Trophoblast cell (in vitro differentiated cells and primary cell): ENCODE measurements around the gene OR2V2.

ENCODE experiments used
- DNase-seq, 2 donors: peaks; one replicate each; pipeline ENCODE4 v3.0.0-alpha.2; 2016
- H2AFZ ChIP-seq: 2 replicates; pipeline ENCODE4 v1.6.1; 2013; ENCODE audit warnings: low read length, moderate library complexity, mild to moderate bottlenecking; ENCODE audit not compliant: insufficient read depth, poor library complexity
- H2AK5ac ChIP-seq: 2 replicates; pipeline ENCODE4 v1.6.1; 2013; ENCODE audit warnings: mild to moderate bottlenecking, low read length
- H2BK120ac ChIP-seq: 2 replicates; pipeline ENCODE4 v1.6.1; 2013; ENCODE audit warnings: low read length, mild to moderate bottlenecking, moderate library complexity; ENCODE audit not compliant: insufficient read depth, poor library complexity
- H2BK12ac ChIP-seq: 2 replicates; pipeline ENCODE4 v1.6.1; 2013; ENCODE audit warnings: mild to moderate bottlenecking, low read length, moderate library complexity
- H2BK5ac ChIP-seq: 2 replicates; pipeline ENCODE4 v1.6.1; 2013; ENCODE audit warnings: low read length, low read depth, moderate library complexity, mild to moderate bottlenecking; ENCODE audit not compliant: poor library complexity
- H3K14ac ChIP-seq: 2 replicates; pipeline ENCODE4 v1.6.1; 2013; ENCODE audit warnings: mild to moderate bottlenecking, low read length
- H3K18ac ChIP-seq: 2 replicates; pipeline ENCODE4 v1.6.1; 2013; ENCODE audit warnings: mild to moderate bottlenecking, low read length
- H3K23ac ChIP-seq: 2 replicates; pipeline ENCODE4 v1.6.1; 2013; ENCODE audit warnings: low read length
- H3K27ac ChIP-seq: 2 replicates; pipeline ENCODE4 v1.5.1; 2013; ENCODE audit warnings: low read depth, mild to moderate bottlenecking, inconsistent platforms, low read length, moderate library complexity
- H3K27me3 ChIP-seq: 2 replicates; pipeline ENCODE4 v1.6.1; 2013; ENCODE audit warnings: inconsistent platforms, mild to moderate bottlenecking, low read length, moderate library complexity; ENCODE audit not compliant: insufficient read depth
- H3K36me3 ChIP-seq, 2 experiments: 1 replicate in 1 of 2; 2 replicates in 1 of 2; pipeline ENCODE4 v1.6.1; 2013; ENCODE audit warnings: low read length in 2 of 2, mild to moderate bottlenecking in 2 of 2, moderate library complexity in 1 of 2; ENCODE audit not compliant: insufficient read depth in 2 of 2, control insufficient read depth in 1 of 2
- H3K4ac ChIP-seq: 2 replicates; pipeline ENCODE4 v1.6.1; 2013; ENCODE audit warnings: low read depth, mild to moderate bottlenecking, low read length, moderate library complexity
- H3K4me1 ChIP-seq, 2 experiments: 1 replicate in 1 of 2; 2 replicates in 1 of 2; pipeline ENCODE4 v1.6.1; 2013; ENCODE audit warnings: low read length in 2 of 2, mild to moderate bottlenecking in 2 of 2, moderate library complexity in 1 of 2; ENCODE audit not compliant: insufficient read depth in 2 of 2, control insufficient read depth in 1 of 2
- H3K4me2 ChIP-seq: 2 replicates; pipeline ENCODE4 v1.6.1; 2013; ENCODE audit warnings: inconsistent platforms, mild to moderate bottlenecking, low read length, moderate library complexity
- H3K4me3 ChIP-seq: 2 replicates; pipeline ENCODE4 v1.5.1; 2013; ENCODE audit warnings: mild to moderate bottlenecking, low read depth, low read length, inconsistent platforms
- H3K79me1 ChIP-seq: one replicate; pipeline ENCODE4 v1.6.1; 2013; ENCODE audit warnings: low read length
- H3K79me2 ChIP-seq: 2 replicates; pipeline ENCODE4 v1.6.1; 2013; ENCODE audit warnings: low read length, mild to moderate bottlenecking; ENCODE audit not compliant: control insufficient read depth, insufficient read depth, poor library complexity
- H3K9ac ChIP-seq: 2 replicates; pipeline ENCODE4 v1.6.1; 2013; ENCODE audit warnings: mild to moderate bottlenecking, low read length
- H3K9me3 ChIP-seq: 2 replicates; pipeline ENCODE4 v1.6.1; 2013; ENCODE audit warnings: low read depth, mild to moderate bottlenecking, control low read depth, inconsistent platforms, low read length; ENCODE audit not compliant: insufficient read depth
- H4K12ac ChIP-seq: 2 replicates; pipeline ENCODE4 v1.6.1; 2013; ENCODE audit warnings: low read depth, mild to moderate bottlenecking, low read length, moderate library complexity
- H4K8ac ChIP-seq: 2 replicates; pipeline ENCODE4 v1.6.1; 2013; ENCODE audit warnings: low read depth, mild to moderate bottlenecking, low read length, moderate library complexity
- H4K91ac ChIP-seq: one replicate; pipeline ENCODE4 v1.6.1; 2013; ENCODE audit warnings: low read depth, mild to moderate bottlenecking, low read length, moderate library complexity
- WGBS: extraction: QIAGEN DNeasy Blood & Tissue Kit; methylation state at CpG from one replicate; pipeline ENCODE4 v1.1.7; 2013; ENCODE audit warnings: missing lambda C conversion rate; ENCODE audit not compliant: insufficient read length, insufficient coverage; ENCODE audit errors: extremely low coverage; 5-methylcytosine and 5-hydroxymethylcytosine counted together

Gene OR2V2

GRCh38 chr5:181140766-181141165, 6.6 kb upstream of the OR2V2 start:
- Histone ChIP-seq H3K79me1 (no peaks in the 10 kb centered on the region), H2BK120ac (no peak overlapping the region), H3K18ac (no peak overlapping the region), H3K4me1 (no peaks in the 10 kb centered on the region), H3K23ac (no peak overlapping the region), H4K8ac (no peak overlapping the region), H4K12ac (no peak overlapping the region), H2AK5ac (no peak overlapping the region), H2BK12ac (no peak overlapping the region), H4K91ac (no peak overlapping the region), H3K27me3 (no peaks in the 10 kb centered on the region), H2BK5ac (no peak overlapping the region), H3K9ac (no peak overlapping the region), H3K27ac (no peak overlapping the region), H3K4ac (no peak overlapping the region), H3K4me3 (no peak overlapping the region), H3K9me3 (peaks cover 8% of the 10 kb centered on the region), H3K14ac (no peak overlapping the region), H2AFZ (no peak overlapping the region), H3K36me3 (no peaks in the 10 kb centered on the region), H3K79me2 (no peaks in the 10 kb centered on the region), H3K4me2 (no peak overlapping the region)
- WGBS: no CpG with 5 or more reads among the region's 3 CpGs
- no peak for DNase-seq

GRCh38 chr5:181142054-181142453, 5.3 kb upstream of the OR2V2 start:
- WGBS: no CpG with 5 or more reads among the region's 7 CpGs
- no peak overlapping the region for H2AFZ ChIP-seq

GRCh38 chr5:181145133-181145532, 2.3 kb upstream of the OR2V2 start:
- Histone ChIP-seq H3K4me1 (no peaks in the 10 kb centered on the region), H4K91ac (no peak overlapping the region), H4K8ac (no peak overlapping the region), H2AFZ (no peak overlapping the region), H3K4ac (no peak overlapping the region), H2BK5ac (no peak overlapping the region), H3K18ac (no peak overlapping the region), H3K9ac (no peak overlapping the region), H3K23ac (no peak overlapping the region), H3K9me3 (peaks cover 6% of the 10 kb centered on the region), H3K27me3 (no peaks in the 10 kb centered on the region), H3K14ac (no peak overlapping the region), H3K79me2 (no peaks in the 10 kb centered on the region), H2AK5ac (no peak overlapping the region), H4K12ac (no peak overlapping the region), H3K36me3 (no peaks in the 10 kb centered on the region), H3K4me3 (no peak overlapping the region), H3K27ac (no peak overlapping the region), H2BK120ac (no peak overlapping the region), H3K79me1 (no peaks in the 10 kb centered on the region), H2BK12ac (no peak overlapping the region), H3K4me2 (no peak overlapping the region)
- WGBS: no CpG with 5 or more reads among the region's 1 CpG
- no peak for DNase-seq

More at GRCh38 chr5:181142054-181142453, 5.3 kb upstream of the OR2V2 start:
- Histone ChIP-seq H3K4me2 (no peak overlapping the region), H3K27me3 (no peaks in the 10 kb centered on the region), H4K8ac (no peak overlapping the region), H3K79me2 (no peaks in the 10 kb centered on the region), H3K27ac (no peak overlapping the region), H4K91ac (no peak overlapping the region), H3K9ac (no peak overlapping the region), H2BK12ac (no peak overlapping the region), H3K36me3 (no peaks in the 10 kb centered on the region), H3K4me3 (no peak overlapping the region), H2BK5ac (no peak overlapping the region), H2AK5ac (no peak overlapping the region), H3K4me1 (no peaks in the 10 kb centered on the region), H3K79me1 (no peaks in the 10 kb centered on the region), H3K4ac (no peak overlapping the region), H3K23ac (no peak overlapping the region), H3K18ac (no peak overlapping the region), H4K12ac (no peak overlapping the region), H2BK120ac (no peak overlapping the region), H3K14ac (no peak overlapping the region), H3K9me3 (peaks cover 8% of the 10 kb centered on the region)
- DNase-seq: no peak

- Histone ChIP-seq H3K27ac (no peak overlapping the region), H4K12ac (no peak overlapping the region), H3K9me3 (peaks cover 2% of the 10 kb centered on the region), H2BK5ac (no peak overlapping the region), H3K14ac (no peak overlapping the region), H4K91ac (no peak overlapping the region), H3K79me2 (no peaks in the 10 kb centered on the region), H4K8ac (no peak overlapping the region), H3K4me3 (no peak overlapping the region), H3K4me2 (no peak overlapping the region), H2AK5ac (no peak overlapping the region), H3K36me3 (no peaks in the 10 kb centered on the region), H3K4ac (no peak overlapping the region), H2BK12ac (no peak overlapping the region), H3K23ac (no peak overlapping the region), H3K18ac (no peak overlapping the region), H2BK120ac (no peak overlapping the region), H3K27me3 (no peaks in the 10 kb centered on the region), H3K79me1 (no peaks in the 10 kb centered on the region), H2AFZ (no peak overlapping the region), H3K4me1 (no peaks in the 10 kb centered on the region), H3K9ac (no peak overlapping the region)
- no CpG with 5 or more reads among the region's 6 CpGs for WGBS
- peak in 1 of 2 donors; percentile 52 for DNase-seq
These were observed 2.0 kb downstream of the OR2V2 start for GRCh38 chr5:181149355-181149754.
